GM12878 (cell line): ENCODE results near the gene ACOT12. TPM values are rescaled to one million over a fixed set of nuclear protein-coding genes. Genes with fewer than 3 reads are reported as not detected.

ENCODE experiments used
- ATAC-seq: fragments of 200-7000 bp; cut with Tn5 transposase; 3 replicates; pipeline ENCODE4 v1.9.1; 2020; ENCODE audit warnings: mild to moderate bottlenecking, moderate library complexity
- BruUV-seq: library from RNA; stranded (reverse); fragments of 400-500 nt; replicated peaks from 2 replicates; lab custom pipeline; 2021; lab: Mats Ljungman, UMichigan
- CTCF ChIA-PET: fragments of 300-600 bp; sonication (Branson Sonifier 250); formaldehyde crosslinking; extraction: SDS; loops from one replicate; lab custom pipeline; 2021; ENCODE audit warnings: inconsistent platforms; lab: Yijun Ruan, JAX
- POLR2A ChIA-PET: fragments of 350-600 bp; formaldehyde crosslinking; extraction: SDS; loops from one replicate; lab custom pipeline; 2021; ENCODE audit warnings: inconsistent platforms; lab: Charles Lee
- RAD21 ChIA-PET: fragments of 300-600 bp; sonication (Branson Sonifier 250); formaldehyde crosslinking; loops from one replicate; lab custom pipeline; 2023; ENCODE audit warnings: antibody characterized with exemption; ENCODE audit not compliant: unreplicated experiment; lab: Charles Lee
- SMC1A ChIA-PET: fragments of 300-600 bp; sonication (Branson Sonifier 250); formaldehyde crosslinking; loops from one replicate; lab custom pipeline; 2023; ENCODE audit not compliant: unreplicated experiment, uncharacterized antibody; lab: Charles Lee
- DNase-seq: peaks from one replicate; pipeline ENCODE4 v3.0.0-alpha.2; 2011; ENCODE audit warnings: low read depth, low spot score
- FAIRE-seq: peaks from 3 replicates; lab custom pipeline; 2011; peaks lifted over from hg19 to GRCh38; lab: Jason Lieb, UNC
- H2AFZ ChIP-seq: 2 replicates; pipeline ENCODE4 v1.6.0; 2011; ENCODE audit warnings: low read depth, low read length, control low read depth; ENCODE audit not compliant: control insufficient read depth
- H3K27ac ChIP-seq: 2 replicates; pipeline ENCODE4 v1.5.1; 2011; ENCODE audit warnings: control low read depth; ENCODE audit not compliant: control insufficient read depth, insufficient read depth
- H3K27me3 ChIP-seq, 2 experiments: replicated peaks in 1 of 2; 2 replicates each; pipeline versions ENCODE4 v1.6.0 to v1.6.1; 2011; ENCODE audit warnings: low read length in 1 of 2; ENCODE audit not compliant: control insufficient read depth in 2 of 2, insufficient read depth in 2 of 2
- H3K36me3 ChIP-seq, 2 experiments: 2 replicates each; pipeline ENCODE4 v1.5.1; 2011; ENCODE audit warnings: low read length in 1 of 2; ENCODE audit not compliant: control insufficient read depth in 2 of 2, insufficient read depth in 2 of 2
- H3K4me1 ChIP-seq: 2 replicates; pipeline ENCODE4 v1.6.1; 2011; ENCODE audit warnings: mild to moderate bottlenecking, low read length, moderate library complexity, mixed read lengths; ENCODE audit not compliant: control insufficient read depth, insufficient read depth
- H3K4me2 ChIP-seq: 2 replicates; pipeline ENCODE4 v1.6.0; 2011; ENCODE audit warnings: control low read depth; ENCODE audit not compliant: control insufficient read depth, insufficient read depth
- H3K4me3 ChIP-seq: fragments of 200-600 bp; sonication (generic); 2 replicates; pipeline ENCODE4 v1.5.1; 2016
- H3K79me2 ChIP-seq: 2 replicates; pipeline ENCODE4 v1.6.0; 2011; ENCODE audit warnings: low read length; ENCODE audit not compliant: control insufficient read depth, insufficient read depth
- H3K9ac ChIP-seq: 2 replicates; pipeline ENCODE4 v1.8.0; 2011; ENCODE audit warnings: low read length, control low read depth, mixed read lengths; ENCODE audit not compliant: control insufficient read depth, insufficient read depth
- H3K9me3 ChIP-seq: replicated peaks from 3 replicates; pipeline ENCODE4 v1.5.1; 2011; ENCODE audit warnings: mild to moderate bottlenecking, low read length; ENCODE audit not compliant: control insufficient read depth, insufficient read depth
- H4K20me1 ChIP-seq: 2 replicates; pipeline ENCODE4 v1.6.0; 2011; ENCODE audit not compliant: control insufficient read depth, insufficient read depth
- ASH2L ChIP-seq: fragments of 300-600, 200-600 bp; sonication (generic); IDR thresholded peaks from 2 replicates; pipeline ENCODE4 v1.6.1; 2017; ENCODE audit warnings: low read depth, mild to moderate bottlenecking, borderline replicate concordance
- FOXK2 ChIP-seq: fragments of 450-650 bp; IDR thresholded peaks from 2 replicates; pipeline ENCODE4 v1.6.1; 2017; ENCODE audit warnings: mild to moderate bottlenecking, moderate library complexity
- MLLT1 ChIP-seq: fragments of 450-650 bp; IDR thresholded peaks from 2 replicates; pipeline ENCODE4 v1.6.1; 2016; ENCODE audit warnings: mild to moderate bottlenecking
- NFYB ChIP-seq: IDR thresholded peaks from 2 replicates; pipeline ENCODE4 v1.6.1; 2011; ENCODE audit warnings: low read depth, mild to moderate bottlenecking, low read length, improper control_type of control experiment, moderate library complexity; ENCODE audit not compliant: insufficient read depth
- SMAD5 ChIP-seq: IDR thresholded peaks from 2 replicates; pipeline ENCODE4 v1.6.1; 2016; ENCODE audit warnings: antibody characterized with exemption, low read depth
- SREBF2 ChIP-seq: IDR thresholded peaks from 2 replicates; pipeline ENCODE4 v1.6.1; 2012; ENCODE audit warnings: mild to moderate bottlenecking, low read length
- WRNIP1 ChIP-seq: IDR thresholded peaks from 2 replicates; pipeline ENCODE4 v1.6.1; 2011; ENCODE audit warnings: low read depth, low read length, improper control_type of control experiment, borderline replicate concordance
- ZBED1 ChIP-seq: IDR thresholded peaks from 2 replicates; pipeline ENCODE4 v1.6.1; 2016; ENCODE audit warnings: borderline replicate concordance
- ZBTB11 ChIP-seq: fragments of 450-650 bp; formaldehyde crosslinking; IDR thresholded peaks from 2 replicates; pipeline ENCODE4 v1.5.0; 2022; ENCODE audit warnings: mild to moderate bottlenecking, missing genetic modification characterization
- WGBS: methylation state at CpG from one replicate; pipeline ENCODE4 v1.1.6; 2016; ENCODE audit warnings: low lambda C conversion rate; ENCODE audit not compliant: insufficient replicate concordance, insufficient coverage; ENCODE audit errors: missing lambda C conversion rate; 5-methylcytosine and 5-hydroxymethylcytosine counted together
- in situ Hi-C: fragments of 300-500 bp; cut with MboI; formaldehyde crosslinking; loops from 9 replicates; pipeline ENCODE4 v1.14.3; 2018; ENCODE audit warnings: mixed read lengths
- intact Hi-C: fragments of 100-400 bp; cut with micrococcal nuclease; formaldehyde crosslinking; loops from one replicate; pipeline ENCODE4 v1.14.2; 2022; ENCODE audit not compliant: unreplicated experiment
- polyA plus RNA-seq, 11 experiments: library from polyadenylated mRNA; depleted of rRNA in 4 of 11; unstranded in 6 of 11; stranded (reverse) in 5 of 11; fragments of >200 nt; fragmentation: Nextera tagmentation in 4 of 11; fragmentation: Illumina TruSeq in 1 of 11; extraction: Ambion mirVana in 4 of 11; extraction: Trizol in 1 of 11; gene quantifications; 1 replicate in 1 of 11; 2 replicates in 10 of 11; pipeline versions ENCODE4 v1.2.1 to v1.2.3, GENCODE V29; 2011 to 2016; ENCODE audit warnings: inconsistent platforms in 2 of 11, missing spikeins in 2 of 11, low read depth in 1 of 11
- total RNA-seq, 4 experiments: library from RNA; depleted of rRNA in 3 of 4; stranded (reverse); fragments of >200 nt in 3 of 4; fragmentation: Illumina TruSeq in 1 of 4; extraction: Trizol in 1 of 4; gene quantifications; 2 replicates each; pipeline versions ENCODE4 v1.2.1 to v1.2.3, GENCODE V29; 2013 to 2021
- TF ChIP-seq, protein P1 (sequence below): fragments of 450-650 bp; IDR thresholded peaks from 2 replicates; pipeline ENCODE4 v1.6.1; 2016; ENCODE audit warnings: mild to moderate bottlenecking

ACOT12 gene
- total and polyA plus RNA-seq, 10 of the 15 experiments (the other 5 are each of a cell fraction or from before 2014, with no cell fraction given), result 0.08 TPM; not detected in 9

DNA sequence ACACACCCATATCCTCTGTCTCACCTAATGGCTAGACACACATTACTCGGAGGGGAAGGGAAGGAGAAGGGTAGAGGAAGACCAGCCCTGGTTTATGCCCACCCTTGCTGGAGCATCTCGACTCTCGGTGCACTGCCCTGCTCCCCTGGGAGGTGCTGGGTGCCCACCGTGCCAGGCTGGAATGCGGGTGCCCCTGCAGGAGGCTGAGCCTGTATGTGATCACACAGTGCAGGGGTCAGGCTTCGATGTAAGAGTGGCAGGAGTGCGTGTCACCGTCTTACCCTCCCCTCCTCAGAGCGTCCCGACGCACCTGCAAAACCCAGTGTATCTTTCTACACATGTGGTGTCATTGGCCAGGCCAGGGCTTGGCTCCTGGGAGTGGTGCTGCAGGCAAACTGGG, 7.3 kb upstream of the ACOT12 start (continued):
- TF ChIP-seq ZBED1, result no peak

GRCh38 chr5:81400375-81400774, 6.4 kb upstream of the ACOT12 start:
- TF ChIP-seq WRNIP1, result no peak
- H3K9me3 ChIP-seq, result no peaks in the 10 kb centered on the region
- BruUV-seq, result no TSS peak
- intact Hi-C loops, result no loop called here
- ATAC-seq, result peak; percentile 42
- no peak overlapping the region for H3K9ac ChIP-seq
- H3K79me2 ChIP-seq, result no peaks in the 10 kb centered on the region
- H3K4me2 ChIP-seq, result no peak overlapping the region
- H3K36me3 ChIP-seq, result no peaks in the 10 kb centered on the region
- in situ Hi-C loops, result no loop called here
- no peaks in the 10 kb centered on the region for H4K20me1 ChIP-seq
- H2AFZ ChIP-seq, result no peak overlapping the region
- no peak for FAIRE-seq
- ChIA-PET CTCF (no interaction called here), RAD21 (interaction anchor here (1.0 kb wide), 1 partner anchor 765 kb away, joined by 3 read pairs; no protein-coding TSS in a partner anchor), SMC1A (no interaction called here), POLR2A (no interaction called here)
- H3K27me3 ChIP-seq, result 0 out of 4 replicates have a peak, but pooled peaks cover 0 to 2% of the 10 kb centered on the region in 2 experiments
- 44% methylated on average over 2 of the region's 2 CpGs for WGBS
- no peak overlapping the region for H3K4me3 ChIP-seq
- no peak for DNase-seq
- no peaks in the 10 kb centered on the region for H3K4me1 ChIP-seq
- H3K27ac ChIP-seq, result no peak overlapping the region

- H3K4me1 ChIP-seq, result no peaks in the 10 kb centered on the region
- CTCF ChIA-PET, result interaction anchor here (0.6 kb wide), 1 partner anchor 11 kb away, joined by 3 read pairs; no protein-coding TSS in a partner anchor
- H3K36me3 ChIP-seq, result no peaks in the 10 kb centered on the region
- H4K20me1 ChIP-seq, result no peaks in the 10 kb centered on the region
- H3K9ac ChIP-seq, result no peak overlapping the region
- no peak overlapping the region for H2AFZ ChIP-seq
- in situ Hi-C loops, result no loop called here
- no peak overlapping the region for H3K4me2 ChIP-seq
- WGBS, result 43% methylated on average over 4 of the region's 4 CpGs
- no peaks in the 10 kb centered on the region for H3K79me2 ChIP-seq
- BruUV-seq, result no TSS peak
- no peak for DNase-seq
- ATAC-seq, result no peak
- POLR2A ChIA-PET, result no interaction called here
- H3K27me3 ChIP-seq, result peaks cover 2% of the 10 kb centered on the region in 2 experiments; a peak in 3 of 4 replicates
- SMC1A ChIA-PET, result no interaction called here
- H3K9me3 ChIP-seq, result no peaks in the 10 kb centered on the region; the same call in 2 of the 3 replicates
- intact Hi-C loops, result no loop called here
- H3K27ac ChIP-seq, result no peak overlapping the region
- no peak for FAIRE-seq
- no peak overlapping the region for H3K4me3 ChIP-seq
- RAD21 ChIA-PET, result no interaction called here
- TF ChIP-seq ASH2L, result no peak
- no peak for TF ChIP-seq ZBTB11 (CRISPR knock-in tag)
- no peak for TF ChIP-seq SMAD5
- no peak for TF ChIP-seq SREBF2
- TF ChIP-seq FOXK2, result no peak
- no peak for TF ChIP-seq NFYB
- TF ChIP-seq MLLT1, result no peak
- TF ChIP-seq, protein P1, sequence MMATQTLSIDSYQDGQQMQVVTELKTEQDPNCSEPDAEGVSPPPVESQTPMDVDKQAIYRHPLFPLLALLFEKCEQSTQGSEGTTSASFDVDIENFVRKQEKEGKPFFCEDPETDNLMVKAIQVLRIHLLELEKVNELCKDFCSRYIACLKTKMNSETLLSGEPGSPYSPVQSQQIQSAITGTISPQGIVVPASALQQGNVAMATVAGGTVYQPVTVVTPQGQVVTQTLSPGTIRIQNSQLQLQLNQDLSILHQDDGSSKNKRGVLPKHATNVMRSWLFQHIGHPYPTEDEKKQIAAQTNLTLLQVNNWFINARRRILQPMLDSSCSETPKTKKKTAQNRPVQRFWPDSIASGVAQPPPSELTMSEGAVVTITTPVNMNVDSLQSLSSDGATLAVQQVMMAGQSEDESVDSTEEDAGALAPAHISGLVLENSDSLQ, result no peak
Measured at GRCh38 chr5:81398741-81399140, 4.8 kb upstream of the ACOT12 start.
